Keratinocyte (primary cell): ENCODE results near the gene MSX2. TPM values are rescaled to one million over a fixed set of nuclear protein-coding genes. Genes with fewer than 3 reads are reported as not detected.

Experiments
- DNase-seq: peaks from one replicate; pipeline ENCODE4 v3.0.0-alpha.2; 2011; ENCODE audit warnings: low read depth, missing footprints, low spot score
- FAIRE-seq: peaks from 2 replicates; lab custom pipeline; 2011; peaks lifted over from hg19 to GRCh38; lab: Jason Lieb, UNC
- H2AFZ ChIP-seq: 2 replicates; pipeline ENCODE4 v1.6.0; 2012; ENCODE audit warnings: low read length, control low read depth, inconsistent platforms; ENCODE audit not compliant: control insufficient read depth
- H3K27ac ChIP-seq: 2 replicates; pipeline ENCODE4 v1.5.1; 2011; ENCODE audit warnings: low read length; ENCODE audit not compliant: control insufficient read depth, insufficient read depth
- H3K27me3 ChIP-seq: 3 replicates; pipeline ENCODE4 v1.6.0; 2011; ENCODE audit warnings: low read length; ENCODE audit not compliant: control insufficient read depth, insufficient read depth; ENCODE audit errors: extremely low read depth
- H3K36me3 ChIP-seq, 2 experiments: 2 replicates in 1 of 2; 3 replicates in 1 of 2; pipeline ENCODE4 v1.5.1; 2011; ENCODE audit warnings: low read length in 2 of 2, mild to moderate bottlenecking in 1 of 2; ENCODE audit not compliant: control insufficient read depth in 2 of 2, insufficient read depth in 2 of 2; ENCODE audit errors: extremely low read depth in 1 of 2
- H3K4me1 ChIP-seq: 3 replicates; pipeline ENCODE4 v1.5.1; 2011; ENCODE audit warnings: low read length; ENCODE audit not compliant: control insufficient read depth, insufficient read depth; ENCODE audit errors: extremely low read depth
- H3K4me2 ChIP-seq: 3 replicates; pipeline ENCODE4 v1.6.0; 2011; ENCODE audit warnings: low read depth, low read length; ENCODE audit not compliant: control insufficient read depth, insufficient read depth; ENCODE audit errors: extremely low read depth
- H3K4me3 ChIP-seq, 3 experiments: fragments of 200-600 bp in 1 of 3; sonication (generic) in 1 of 3; 2 replicates in 2 of 3; 3 replicates in 1 of 3; pipeline ENCODE4 v1.5.1; 2011 to 2016; ENCODE audit warnings: low read length in 3 of 3, mild to moderate bottlenecking in 3 of 3, control low read depth in 2 of 3, inconsistent platforms in 1 of 3, low read depth in 1 of 3, mixed read lengths in 1 of 3, mixed run types in 1 of 3, moderate library complexity in 1 of 3; ENCODE audit not compliant: control insufficient read depth in 2 of 3, insufficient read depth in 2 of 3; ENCODE audit errors: extremely low read depth in 1 of 3
- H3K79me2 ChIP-seq: 2 replicates; pipeline ENCODE4 v1.6.0; 2012; ENCODE audit warnings: low read length; ENCODE audit not compliant: control insufficient read depth, insufficient read depth
- H3K9ac ChIP-seq: 3 replicates; pipeline ENCODE4 v1.6.0; 2011; ENCODE audit warnings: low read length; ENCODE audit not compliant: control insufficient read depth, insufficient read depth; ENCODE audit errors: extremely low read depth
- H3K9me1 ChIP-seq: 3 replicates; pipeline ENCODE4 v1.6.0; 2011; ENCODE audit warnings: low read length; ENCODE audit not compliant: control insufficient read depth, insufficient read depth; ENCODE audit errors: extremely low read depth
- H3K9me3 ChIP-seq: 2 replicates; pipeline ENCODE4 v1.5.1; 2012; ENCODE audit warnings: low read depth, low read length; ENCODE audit not compliant: control insufficient read depth
- H4K20me1 ChIP-seq: 3 replicates; pipeline ENCODE4 v1.6.0; 2011; ENCODE audit warnings: low read length; ENCODE audit not compliant: control insufficient read depth, insufficient read depth; ENCODE audit errors: extremely low read depth
- EZH2 ChIP-seq: IDR thresholded peaks from one replicate; pipeline ENCODE4 v1.6.1; 2012; ENCODE audit warnings: inconsistent platforms, mild to moderate bottlenecking, low read length, moderate library complexity
- dilution Hi-C: fragments of 300-500 bp; cut with MboI; formaldehyde crosslinking; loops from one replicate; pipeline ENCODE4 v1.7.0; 2020; ENCODE audit warnings: low sequenced_read_pairs; ENCODE audit not compliant: extremely low pct_ligation_motif_present
- polyA plus RNA-seq, 5 experiments: library from polyadenylated mRNA; depleted of rRNA in 3 of 5; stranded (reverse) in 3 of 5; stranded (forward) in 1 of 5; unstranded in 1 of 5; fragments of >200 nt; gene quantifications; 1 replicate in 1 of 5; 2 replicates in 3 of 5; 3 replicates in 1 of 5; pipeline versions ENCODE4 v1.2.1 to v1.2.3, GENCODE V29; 2011 to 2012; ENCODE audit warnings: missing spikeins in 2 of 5, low read depth in 1 of 5, low replicate concordance in 1 of 5
- TF ChIP-seq, protein P1 (sequence below), 3 experiments: IDR thresholded peaks in 1 of 3; conservative IDR thresholded peaks in 1 of 3; optimal IDR thresholded peaks in 1 of 3; 2 replicates in 2 of 3; 3 replicates in 1 of 3; pipeline versions ENCODE3 to v1.5.1; 2011; ENCODE audit warnings: low read length in 3 of 3, mild to moderate bottlenecking in 3 of 3, moderate library complexity in 2 of 3, control low read depth in 1 of 3, inconsistent platforms in 1 of 3; ENCODE audit not compliant: insufficient read depth in 2 of 3; ENCODE audit errors: extremely low read depth in 1 of 3

Gene MSX2
- polyA plus RNA-seq, 1 donor (not counting 4 experiments of a cell fraction or from before 2014, with no cell fraction given): 2.7 TPM

DNA sequence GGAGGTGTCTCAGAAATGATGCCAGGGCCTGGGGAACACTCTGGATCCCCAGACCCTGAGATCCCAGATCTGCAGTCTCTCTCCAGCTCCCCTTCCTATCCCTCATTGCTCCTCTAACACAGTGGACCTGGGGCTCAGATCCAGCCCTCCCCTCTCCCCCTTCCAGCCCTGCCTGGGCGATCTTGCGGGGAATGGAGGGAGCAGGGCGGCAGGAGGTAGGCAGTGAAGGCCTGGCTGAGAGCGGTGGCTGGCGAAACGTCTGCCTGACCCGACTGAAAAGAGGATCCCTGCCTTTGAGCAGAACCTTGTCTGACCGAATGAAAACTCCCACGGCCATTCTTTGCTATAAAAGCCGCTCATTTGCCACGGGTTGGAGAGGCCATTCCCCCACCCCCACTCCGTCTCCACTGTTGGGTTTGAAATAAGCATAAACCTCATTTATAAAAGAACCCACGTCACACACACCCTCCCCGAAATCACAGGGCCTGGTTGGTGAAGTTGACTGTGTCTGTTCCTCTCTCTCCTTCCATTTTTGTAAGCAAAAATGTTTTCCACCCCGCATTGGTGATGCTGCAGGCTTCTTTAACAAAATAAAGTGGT, 8.8 kb downstream of the MSX2 start:
- Histone ChIP-seq H3K4me3 (no peak overlapping the region), H3K9me1 (no peaks in the 10 kb centered on the region), H3K9ac (no peak overlapping the region), H3K4me2 (no peak overlapping the region), H3K27me3 (peaks cover 30% of the 10 kb centered on the region), H2AFZ (no peak overlapping the region), H3K4me1 (peaks cover 5% of the 10 kb centered on the region), H3K36me3 (peaks cover 0 to 2% of the 10 kb centered on the region in 2 experiments), H3K9me3 (no peaks in the 10 kb centered on the region), H4K20me1 (no peaks in the 10 kb centered on the region), H3K27ac (no peak overlapping the region), H3K79me2 (no peaks in the 10 kb centered on the region)
- TF ChIP-seq EZH2: no peak
- TF ChIP-seq, protein P1, sequence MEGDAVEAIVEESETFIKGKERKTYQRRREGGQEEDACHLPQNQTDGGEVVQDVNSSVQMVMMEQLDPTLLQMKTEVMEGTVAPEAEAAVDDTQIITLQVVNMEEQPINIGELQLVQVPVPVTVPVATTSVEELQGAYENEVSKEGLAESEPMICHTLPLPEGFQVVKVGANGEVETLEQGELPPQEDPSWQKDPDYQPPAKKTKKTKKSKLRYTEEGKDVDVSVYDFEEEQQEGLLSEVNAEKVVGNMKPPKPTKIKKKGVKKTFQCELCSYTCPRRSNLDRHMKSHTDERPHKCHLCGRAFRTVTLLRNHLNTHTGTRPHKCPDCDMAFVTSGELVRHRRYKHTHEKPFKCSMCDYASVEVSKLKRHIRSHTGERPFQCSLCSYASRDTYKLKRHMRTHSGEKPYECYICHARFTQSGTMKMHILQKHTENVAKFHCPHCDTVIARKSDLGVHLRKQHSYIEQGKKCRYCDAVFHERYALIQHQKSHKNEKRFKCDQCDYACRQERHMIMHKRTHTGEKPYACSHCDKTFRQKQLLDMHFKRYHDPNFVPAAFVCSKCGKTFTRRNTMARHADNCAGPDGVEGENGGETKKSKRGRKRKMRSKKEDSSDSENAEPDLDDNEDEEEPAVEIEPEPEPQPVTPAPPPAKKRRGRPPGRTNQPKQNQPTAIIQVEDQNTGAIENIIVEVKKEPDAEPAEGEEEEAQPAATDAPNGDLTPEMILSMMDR (optimal IDR thresholded peaks at IDR 0.05 in 1 of 3, IDR thresholded peaks at IDR 0.05 in 1 of 3, conservative IDR thresholded peaks at IDR 0.05 in 1 of 3; ENCODE audit: extremely low read depth in 1 of 3, insufficient read depth in 2 of 3, low read length in 3 of 3): no peak
- FAIRE-seq: no peak
- no peak for DNase-seq
- dilution Hi-C loops: no loop called here

DNA sequence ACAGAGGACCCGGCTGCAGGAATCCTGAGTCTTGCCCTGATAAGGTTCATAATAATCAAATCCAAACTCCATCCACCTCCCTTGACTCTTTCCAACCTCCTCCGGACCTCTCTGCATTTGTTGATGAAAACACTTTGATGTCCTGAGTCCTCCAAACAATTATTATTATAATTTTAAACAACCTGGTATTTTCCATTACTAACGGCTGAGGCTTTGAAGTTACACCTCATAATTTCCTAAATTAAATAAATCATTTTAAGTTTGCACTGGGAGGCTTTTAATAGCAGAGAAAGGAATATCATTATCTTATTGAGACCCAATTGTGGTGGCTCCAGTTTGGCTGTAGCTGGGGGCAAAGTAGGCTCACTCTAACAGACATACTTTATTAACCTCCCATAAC, 9.5 kb downstream of the MSX2 start:
- Histone ChIP-seq H2AFZ (no peak overlapping the region), H3K9ac (no peak overlapping the region), H3K27me3 (peaks cover 30% of the 10 kb centered on the region), H4K20me1 (no peaks in the 10 kb centered on the region), H3K36me3 (peaks cover 0 to 2% of the 10 kb centered on the region in 2 experiments), H3K4me3 (no peak overlapping the region), H3K27ac (no peak overlapping the region), H3K9me1 (no peaks in the 10 kb centered on the region), H3K9me3 (no peaks in the 10 kb centered on the region), H3K4me1 (peaks cover 5% of the 10 kb centered on the region), H3K4me2 (no peak overlapping the region), H3K79me2 (no peaks in the 10 kb centered on the region)
- DNase-seq (no peak), FAIRE-seq (no peak)
- dilution Hi-C loops: no loop called here
- TF ChIP-seq, protein P1 (optimal IDR thresholded peaks at IDR 0.05 in 1 of 3, IDR thresholded peaks at IDR 0.05 in 1 of 3, conservative IDR thresholded peaks at IDR 0.05 in 1 of 3; ENCODE audit: extremely low read depth in 1 of 3, insufficient read depth in 2 of 3, low read length in 3 of 3): no peak
- TF ChIP-seq EZH2: no peak
